Stimulated activated CD4-positive, alpha-beta T cell treated with anti-CD3 and anti-CD28 coated beads, Interleukin-15, amount 100 ng/mL, for 24 hours (primary cell): ENCODE data around the gene ITGA8.
"Not testable (repeated sequence)": the region's sequence is repeated elsewhere in the genome, so short reads cannot be mapped to it uniquely, and the experiment has no call there.

Experiments used
- DNase-seq: peaks from one replicate; pipeline ENCODE4 v3.0.0-alpha.2; 2020

The ITGA8 gene

DNA sequence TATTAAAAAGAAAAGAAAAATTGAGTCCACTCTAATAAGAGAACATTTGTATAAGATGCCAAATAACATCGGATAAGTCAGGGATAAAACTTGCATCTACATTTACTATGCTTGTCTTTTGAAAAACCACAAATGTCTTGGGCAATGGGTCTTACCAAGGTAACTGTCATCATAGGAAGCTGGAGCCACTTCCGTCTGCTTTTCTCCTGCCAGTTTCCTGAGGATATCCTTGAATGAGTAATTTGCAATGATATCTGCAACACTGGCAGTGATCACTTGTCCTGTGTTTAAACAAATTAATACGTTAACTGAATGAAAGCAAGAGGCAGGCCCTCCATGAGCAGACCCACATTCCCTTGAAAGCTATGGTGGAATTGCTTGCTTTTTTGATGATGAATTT is 47.3 kb downstream of the ITGA8 start:
- DNase-seq, result no peak

DNA sequence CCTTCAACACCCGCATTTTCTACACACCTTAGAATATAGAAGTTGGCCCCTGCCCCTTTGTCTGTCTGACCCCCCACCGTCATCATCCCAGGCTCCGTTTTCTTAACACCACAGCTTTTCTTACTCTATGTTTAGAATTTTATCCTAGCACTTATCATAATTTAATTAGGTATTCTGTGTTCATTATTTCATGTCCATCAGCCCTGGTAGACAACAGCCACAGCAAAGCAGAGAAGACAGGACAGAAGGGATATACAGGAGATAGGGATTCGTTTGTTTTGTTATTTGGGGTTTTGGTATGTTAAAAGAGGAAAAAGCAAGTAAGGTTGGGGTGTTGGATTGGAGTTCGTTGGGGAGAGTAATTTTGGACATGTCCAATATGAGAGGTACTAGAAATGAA is 48.8 kb downstream of the ITGA8 start:
- DNase-seq, result no peak

DNA sequence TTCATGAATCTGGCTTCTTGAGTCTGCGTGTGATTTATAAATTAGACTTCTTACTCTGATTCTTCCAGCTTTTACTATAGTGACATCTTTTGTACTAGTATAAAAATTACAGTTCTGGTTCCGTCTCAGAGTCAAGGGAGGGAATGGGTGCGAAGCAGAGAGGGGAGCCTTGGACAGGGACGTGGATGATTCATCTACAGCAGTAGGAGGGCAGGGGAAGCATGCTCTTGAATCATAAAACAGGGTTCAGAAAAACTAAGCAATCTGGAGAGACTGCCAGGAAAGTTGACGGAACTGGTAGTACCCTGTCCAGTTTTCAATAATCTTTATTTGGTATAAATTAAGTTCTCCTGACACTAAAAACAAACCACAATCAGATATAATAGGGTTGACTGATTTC is 58.1 kb downstream of the ITGA8 start:
- no peak for DNase-seq

DNA sequence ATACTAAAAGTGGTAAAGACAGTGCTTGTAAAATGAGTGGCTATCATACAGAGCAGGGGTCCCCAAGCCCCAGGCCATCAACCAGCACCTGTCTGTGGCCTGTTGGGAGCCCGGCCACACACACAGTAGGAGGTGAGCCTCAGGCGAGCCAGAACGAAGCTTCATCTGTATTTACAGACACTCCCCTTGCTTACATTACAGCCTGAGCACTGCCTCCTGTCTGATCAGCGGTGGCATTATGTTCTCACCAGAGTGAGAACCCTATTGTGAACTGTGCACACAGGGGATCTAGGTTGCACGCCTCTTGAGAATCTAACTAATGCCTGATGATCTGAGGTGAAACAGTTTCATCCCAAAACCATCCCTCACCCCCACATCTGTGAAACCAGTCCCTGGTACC is 58.7 kb downstream of the ITGA8 start:
- no peak for DNase-seq

DNA sequence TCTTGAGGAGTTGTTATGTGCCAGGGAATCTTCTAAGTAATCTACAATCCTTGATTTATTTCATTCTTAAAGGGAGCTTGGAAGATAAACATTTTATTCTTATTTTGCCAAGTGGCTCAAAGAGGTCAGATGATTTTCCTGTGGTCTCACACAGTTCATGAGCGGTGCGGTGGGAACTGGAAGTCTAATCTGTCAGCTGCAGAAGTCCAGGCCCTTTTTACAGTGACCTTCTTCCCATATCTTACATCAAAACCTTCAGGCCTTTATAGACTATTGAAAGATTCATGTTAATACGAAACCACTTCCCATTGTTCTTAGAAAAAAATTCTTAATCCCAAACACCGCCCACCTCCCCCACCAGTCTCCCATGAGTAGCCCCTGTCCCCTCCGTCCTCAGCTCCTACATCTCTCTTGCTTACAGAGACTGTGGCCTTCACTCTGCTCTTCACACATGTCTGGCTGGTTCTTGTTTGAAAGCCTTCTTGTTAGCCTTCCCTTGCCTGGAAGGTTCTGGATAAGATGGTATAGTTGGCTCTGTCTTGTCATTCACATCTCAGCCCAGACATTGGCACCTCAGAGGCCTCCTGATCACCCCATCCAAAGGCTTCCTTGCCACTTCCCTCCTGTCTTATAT is 61.5 kb downstream of the ITGA8 start:
- no peak for DNase-seq

DNA sequence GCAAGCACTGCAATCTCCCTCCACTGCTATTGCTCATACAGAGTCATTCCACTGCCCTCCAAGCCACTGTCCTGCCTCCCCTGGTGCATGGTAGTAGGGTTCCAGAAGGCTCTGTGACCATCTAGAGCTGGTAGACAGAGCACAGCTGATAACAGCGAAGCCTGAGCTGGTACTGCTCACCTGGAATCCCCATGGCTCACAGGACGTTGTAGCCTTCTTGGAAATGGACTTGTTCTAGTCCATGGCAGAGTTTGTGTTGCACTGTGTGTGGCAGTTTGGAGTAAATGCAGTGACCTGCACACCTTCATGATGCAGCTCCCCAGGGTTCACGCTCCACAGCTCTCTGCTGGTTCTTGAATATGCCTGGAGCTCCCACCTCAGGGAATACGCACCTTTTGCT is 67.0 kb downstream of the ITGA8 start:
- DNase-seq, result no peak

DNA sequence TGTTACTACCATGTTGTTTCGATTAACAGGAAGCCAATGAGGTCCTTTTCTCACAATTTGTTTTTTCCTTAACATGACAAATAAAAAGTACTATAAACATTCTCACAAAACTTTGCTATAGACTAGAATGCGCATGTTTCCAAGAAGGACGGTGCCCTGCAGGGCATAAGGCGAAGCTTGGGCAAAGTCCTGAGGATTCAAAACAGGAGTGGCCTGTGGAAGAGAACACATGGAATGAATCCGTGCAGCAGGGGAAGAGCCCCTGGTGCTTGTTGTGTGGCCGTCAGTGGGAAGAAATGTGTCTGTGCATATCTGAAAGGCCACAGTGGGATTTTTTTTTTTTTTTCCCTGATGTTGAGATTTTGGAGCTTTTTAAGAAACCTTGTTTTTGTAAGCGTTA is 67.6 kb downstream of the ITGA8 start:
- no peak for DNase-seq

DNA sequence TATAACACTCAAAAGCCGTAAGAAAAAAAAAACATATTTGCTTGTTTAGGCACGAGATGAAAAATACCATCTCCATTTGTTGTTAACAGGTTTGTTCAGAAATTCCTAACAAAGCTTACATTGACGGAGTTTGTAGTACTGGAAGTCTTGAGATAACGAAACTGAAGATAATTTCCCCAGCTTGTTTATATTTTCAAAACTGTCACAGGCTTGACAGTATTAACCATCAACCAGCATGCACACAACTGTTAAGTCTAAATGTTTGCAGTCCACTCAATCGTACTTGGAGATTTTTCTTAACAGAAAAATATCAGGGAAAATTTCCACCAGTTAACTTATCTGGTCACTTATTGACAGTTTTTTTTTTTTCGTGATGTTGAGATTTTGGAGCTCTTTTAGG is 68.5 kb downstream of the ITGA8 start:
- no peak for DNase-seq

DNA sequence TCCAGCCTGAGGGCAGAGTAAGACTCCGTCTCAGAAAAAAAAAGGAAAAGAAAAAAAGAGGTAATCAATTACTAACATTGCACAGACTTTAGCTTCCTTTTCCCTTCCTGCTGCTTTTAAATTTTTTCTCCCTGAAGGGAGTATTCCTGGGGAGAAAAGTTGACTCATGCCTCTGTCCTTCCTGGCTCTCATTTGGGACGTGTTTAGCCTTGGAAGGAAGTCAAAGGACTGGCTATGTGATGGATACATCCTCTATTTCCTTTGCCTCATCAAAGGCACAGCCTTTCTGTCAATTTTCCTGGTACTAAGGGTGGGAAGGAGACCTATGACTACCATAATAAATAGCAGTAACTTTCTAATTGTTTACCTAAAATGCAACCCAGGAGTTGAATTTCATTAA is 77.6 kb downstream of the ITGA8 start:
- no peak for DNase-seq

DNA sequence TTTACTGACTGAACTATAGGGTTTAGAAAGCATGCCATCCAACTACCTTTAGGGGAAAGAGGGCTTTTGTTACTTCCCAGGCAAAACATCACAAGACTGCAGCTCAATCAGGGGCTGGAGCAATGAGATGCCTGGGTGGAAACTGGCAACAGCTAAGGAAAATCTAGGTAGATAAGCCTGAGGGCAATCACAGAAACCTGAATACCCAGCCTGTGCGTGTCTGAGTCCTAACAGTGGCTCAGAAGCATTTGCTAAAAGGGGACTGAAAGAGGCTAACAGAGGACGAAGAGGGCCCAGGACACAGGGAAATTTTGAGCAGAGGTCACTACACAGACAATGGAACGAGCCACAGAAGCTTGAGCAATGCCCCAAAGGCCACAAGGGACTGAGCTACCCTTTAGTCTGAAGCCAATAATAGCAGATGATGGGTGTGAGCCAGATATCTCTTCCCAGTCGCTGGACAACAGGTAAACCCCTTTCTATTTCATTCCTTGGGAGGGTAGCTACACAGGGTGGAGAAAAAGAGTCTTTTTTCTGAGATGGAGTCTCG is 79.1 kb downstream of the ITGA8 start:
- no peak for DNase-seq

DNA sequence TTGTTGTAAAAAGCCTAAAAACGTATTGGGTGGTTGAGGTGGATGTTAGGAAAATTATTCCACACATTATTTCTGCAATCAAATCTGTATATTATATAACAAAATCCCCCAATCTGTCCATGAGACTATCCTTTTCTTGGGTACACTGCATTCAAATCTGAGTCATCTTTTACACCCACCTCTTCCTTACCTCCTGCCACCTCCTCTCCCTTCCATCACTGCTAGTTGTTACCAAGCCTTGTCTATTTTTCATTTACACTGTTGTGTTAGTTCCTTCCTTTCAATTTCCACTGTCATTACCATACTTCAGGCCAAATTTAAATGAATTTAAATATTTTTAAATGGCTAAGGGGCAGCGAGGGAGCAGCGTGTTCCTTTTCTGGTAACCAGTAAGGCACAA is 83.3 kb downstream of the ITGA8 start:
- no peak for DNase-seq

DNA sequence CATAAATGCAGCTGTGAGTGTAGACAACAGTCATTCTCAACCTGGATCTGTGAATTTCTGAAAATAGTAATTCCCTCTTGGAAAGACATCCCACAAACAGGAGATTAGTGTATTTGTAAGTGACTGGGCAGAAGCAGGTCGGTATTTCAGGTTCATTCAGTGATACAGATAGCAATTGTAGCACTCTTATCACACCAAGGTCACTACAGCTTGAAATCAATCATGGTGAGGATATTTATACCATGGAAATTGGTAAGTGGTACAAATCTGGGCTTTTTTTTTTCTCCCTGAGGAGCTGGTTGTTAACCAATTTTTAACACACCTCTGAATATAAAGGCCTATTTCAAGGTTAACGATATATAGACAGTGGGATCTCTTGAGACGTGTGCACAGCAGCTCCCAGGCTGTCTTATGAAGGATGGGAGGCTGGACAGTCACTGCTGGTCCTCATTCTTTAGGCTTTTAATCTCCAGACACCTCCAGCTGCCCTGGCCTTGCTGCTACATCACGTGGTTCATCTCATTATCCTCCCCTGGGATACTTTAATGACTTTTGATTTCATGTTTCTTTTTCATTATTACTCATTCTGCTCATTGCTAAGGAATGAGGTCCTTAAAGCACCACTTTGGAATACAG is 87.1 kb downstream of the ITGA8 start:
- no peak for DNase-seq

DNA sequence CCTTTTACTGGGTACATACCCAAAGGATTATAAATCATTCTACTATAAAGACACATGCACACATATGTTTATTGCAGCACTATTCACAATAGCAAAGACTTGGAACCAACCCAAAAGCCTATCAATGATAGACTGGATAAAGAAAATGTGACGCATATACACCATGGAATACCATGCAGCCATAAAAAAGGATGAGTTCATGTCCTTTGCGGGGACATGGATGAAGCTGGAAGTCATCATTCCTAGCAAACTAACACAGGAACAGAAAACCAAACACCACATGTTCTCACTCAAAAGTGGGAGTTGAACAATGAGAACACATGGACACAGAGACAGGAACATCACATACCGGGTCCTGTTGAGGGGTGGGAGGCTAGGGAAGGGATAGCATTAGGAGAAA is 88.5 kb downstream of the ITGA8 start:
- not testable (repeated sequence) for DNase-seq

DNA sequence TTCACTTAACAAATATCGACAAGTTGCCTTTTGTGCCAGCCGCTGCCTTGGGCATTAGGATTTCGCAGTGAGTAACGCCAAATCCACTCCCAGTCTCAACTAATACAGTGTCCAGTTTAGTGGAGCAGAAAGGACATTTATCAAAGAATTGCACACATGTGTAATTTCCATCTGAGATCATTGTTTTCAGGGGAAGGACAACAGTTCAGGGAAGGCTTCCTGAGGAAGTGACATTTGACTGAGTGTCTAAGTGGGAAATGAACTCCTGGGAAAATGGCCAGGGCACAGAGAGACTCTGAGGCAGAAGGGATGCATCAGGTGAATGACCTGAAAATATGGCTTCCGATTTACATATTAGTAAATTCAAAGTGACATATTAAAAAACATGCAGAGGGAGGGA is 89.4 kb downstream of the ITGA8 start:
- no peak for DNase-seq

DNA sequence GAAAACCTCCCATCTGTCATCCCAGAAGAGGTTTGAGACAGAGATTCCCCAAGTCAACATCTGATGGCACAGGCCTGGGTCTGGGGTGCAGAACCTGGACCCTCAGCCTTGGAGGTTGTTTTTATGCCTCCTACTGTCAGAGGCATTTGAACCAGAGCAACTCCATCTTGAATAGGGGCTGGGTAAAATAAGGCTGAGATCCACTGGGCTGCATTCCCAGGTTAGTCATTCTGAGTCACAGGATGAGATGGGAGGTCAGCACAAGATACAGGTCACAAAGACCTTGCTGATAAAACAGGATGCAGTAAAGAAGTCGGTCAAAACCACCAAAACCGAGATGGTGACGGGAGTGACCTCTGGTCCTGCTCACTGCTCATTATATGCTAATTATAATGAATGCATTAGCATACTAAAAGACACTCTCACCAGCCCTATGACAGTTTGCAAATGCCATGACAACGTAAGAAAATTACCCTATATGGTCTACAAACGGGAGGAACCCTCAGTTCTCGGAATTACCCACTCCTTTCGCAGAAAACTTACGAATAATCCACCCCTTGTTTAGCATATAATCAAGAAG is 92.0 kb downstream of the ITGA8 start:
- no peak for DNase-seq

DNA sequence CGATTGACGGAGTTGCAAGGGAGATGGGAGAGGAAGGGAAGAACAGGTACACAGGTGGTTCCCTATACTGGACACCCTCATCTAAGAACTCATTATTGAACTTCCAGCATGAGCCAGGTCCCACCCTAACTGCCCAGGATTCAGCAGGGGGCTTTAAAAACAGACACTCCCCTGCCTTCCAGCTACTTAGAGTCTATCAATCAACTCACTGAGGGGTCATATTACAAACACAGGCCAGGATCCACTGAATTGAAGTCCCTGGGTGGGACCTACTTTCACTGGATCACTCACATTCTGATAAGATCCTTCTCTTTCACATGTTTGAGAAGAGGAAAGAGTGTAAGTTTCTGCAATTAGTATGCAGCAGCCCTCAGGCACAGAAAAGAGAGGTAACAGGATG is 92.8 kb downstream of the ITGA8 start:
- no peak for DNase-seq

DNA sequence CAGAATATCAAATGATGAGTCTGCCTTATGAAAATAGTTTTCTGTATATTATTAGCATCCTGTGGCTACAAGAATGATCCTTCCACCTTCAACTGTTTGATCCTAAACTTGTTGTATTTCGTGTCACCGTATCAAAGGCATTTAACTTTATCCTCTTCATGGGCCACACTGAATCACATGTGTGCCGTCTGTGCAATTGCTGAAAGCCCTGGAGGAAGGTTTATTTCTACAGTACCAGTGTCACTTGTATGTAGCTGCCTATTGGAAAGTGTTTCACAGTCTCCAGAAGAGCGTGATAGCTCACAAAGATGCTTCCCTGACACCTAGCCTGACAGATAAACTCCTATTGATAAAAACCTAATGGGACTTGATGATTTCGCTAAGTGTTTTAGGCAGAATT is 94.5 kb downstream of the ITGA8 start:
- no peak for DNase-seq

DNA sequence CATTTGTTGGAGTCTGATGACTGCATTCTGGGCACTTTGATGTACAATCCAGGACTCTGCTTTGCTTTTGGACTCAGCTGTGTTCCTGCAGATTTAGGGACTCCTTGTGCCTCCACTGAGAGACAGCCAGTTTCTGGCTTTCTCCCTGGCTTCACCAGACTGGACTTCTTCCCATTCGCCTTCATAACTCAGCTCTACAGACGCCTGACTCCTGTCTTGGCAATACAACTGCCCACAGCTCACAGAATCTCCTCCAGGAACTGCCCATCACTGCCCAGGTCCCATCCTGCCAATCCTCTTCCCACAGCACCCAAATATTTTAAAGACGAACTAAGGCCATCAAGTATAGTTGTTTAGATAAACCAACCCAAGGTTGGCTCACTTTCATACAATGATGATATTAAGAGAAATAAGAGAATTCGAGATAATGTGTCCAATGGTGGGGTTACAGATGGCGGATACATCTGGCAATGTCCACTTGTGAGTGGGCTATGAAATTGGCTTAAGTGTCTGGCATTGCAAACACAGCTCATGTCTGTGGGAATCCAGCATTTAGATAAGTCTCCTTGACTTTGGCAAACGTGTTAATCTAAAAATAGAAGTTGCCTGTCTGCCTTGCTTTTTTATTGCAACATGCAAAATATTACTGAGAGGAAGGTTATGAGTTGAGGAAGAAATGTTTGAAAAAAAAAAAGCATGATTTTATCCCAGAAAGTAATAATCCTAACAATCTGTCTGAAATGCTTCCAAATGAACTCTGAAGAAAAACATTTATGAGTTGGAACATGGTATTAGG is 95.1 kb downstream of the ITGA8 start:
- no peak for DNase-seq

DNA sequence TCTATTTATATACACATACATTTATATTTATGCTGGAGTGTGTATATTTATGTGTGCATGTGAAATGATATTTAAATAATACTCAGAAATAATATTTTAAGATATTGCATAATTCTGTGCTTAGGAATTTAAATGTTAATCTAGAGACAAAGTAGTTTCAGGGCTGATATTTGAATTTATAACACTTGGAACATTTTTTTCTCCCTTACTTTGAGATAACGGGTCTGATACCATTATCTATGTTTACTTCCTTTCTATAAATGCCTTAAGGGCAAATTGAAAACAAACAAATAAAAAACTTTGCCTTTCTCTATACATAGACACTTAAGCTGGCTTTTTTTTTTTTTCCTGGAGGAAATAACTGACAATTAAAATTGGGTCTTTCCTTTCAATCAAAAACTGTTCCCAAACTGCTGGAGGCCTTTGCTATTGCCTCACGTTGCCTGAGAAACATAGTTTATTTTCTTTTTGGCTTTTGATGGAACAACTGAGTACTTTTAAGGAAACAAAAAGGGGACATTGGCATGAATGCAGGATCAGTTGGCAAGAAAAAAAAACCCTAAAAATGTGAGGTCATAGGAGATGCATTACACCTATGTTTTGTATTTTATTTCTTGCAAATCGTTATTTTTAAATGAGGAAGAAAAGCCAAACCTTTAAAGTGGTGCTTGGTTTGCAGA is 98.7 kb downstream of the ITGA8 start:
- no peak for DNase-seq

DNA sequence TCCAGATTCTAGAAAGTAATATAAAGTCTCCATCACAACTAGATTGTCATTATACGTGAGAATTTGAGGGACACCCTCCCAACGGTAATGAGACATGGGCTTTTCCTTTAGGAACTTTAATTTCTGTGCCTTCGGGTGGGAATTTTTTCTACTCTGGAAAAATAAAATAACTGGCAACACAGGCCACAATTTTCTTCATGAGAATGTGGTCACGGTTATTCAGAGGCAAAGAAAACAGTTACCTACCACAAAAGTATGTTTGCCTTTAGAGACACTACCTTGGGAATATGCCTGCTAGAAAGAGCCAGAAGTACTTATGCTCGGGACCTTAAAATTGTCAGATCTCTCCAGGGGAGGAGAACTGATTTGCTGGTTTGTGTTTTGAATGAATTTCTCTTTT is 99.4 kb downstream of the ITGA8 start:
- no peak for DNase-seq

DNA sequence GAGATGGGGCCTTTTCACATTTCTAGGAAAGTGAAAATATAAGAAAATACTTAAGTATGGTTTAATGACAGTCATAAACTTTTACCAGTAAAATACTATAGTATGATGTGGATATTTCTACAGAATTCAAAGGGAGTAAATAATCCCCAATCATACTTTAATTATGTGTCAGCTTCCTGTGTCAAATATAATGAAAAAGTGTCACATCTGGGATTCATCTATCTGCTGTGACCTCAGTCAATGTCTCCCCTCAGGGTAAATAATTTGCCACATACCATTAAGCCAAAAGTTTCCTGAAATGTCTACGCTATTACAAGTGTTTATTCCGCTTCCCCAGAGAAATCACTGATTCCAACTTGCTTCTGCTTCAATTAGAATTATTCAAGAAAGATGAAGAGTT is 110.5 kb downstream of the ITGA8 start:
- DNase-seq, result no peak

DNA sequence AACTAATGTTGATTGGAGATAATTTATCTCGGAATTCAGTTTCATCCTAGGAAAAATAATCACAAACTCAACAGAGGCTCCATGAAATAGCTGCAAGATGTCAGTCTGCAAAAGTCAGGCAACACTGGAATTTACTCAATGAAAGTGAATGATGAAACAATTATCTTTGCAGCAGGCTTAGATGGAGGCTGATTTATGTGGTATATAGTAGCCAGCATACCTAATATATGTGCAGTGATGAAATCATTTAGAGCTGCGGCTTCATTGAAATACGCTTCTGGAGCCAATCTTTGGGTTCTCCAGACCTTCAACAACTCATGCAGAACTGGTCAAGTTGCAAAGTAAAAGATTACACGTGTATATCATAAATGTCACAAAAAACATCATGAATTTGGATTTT is 113.3 kb downstream of the ITGA8 start:
- no peak for DNase-seq

DNA sequence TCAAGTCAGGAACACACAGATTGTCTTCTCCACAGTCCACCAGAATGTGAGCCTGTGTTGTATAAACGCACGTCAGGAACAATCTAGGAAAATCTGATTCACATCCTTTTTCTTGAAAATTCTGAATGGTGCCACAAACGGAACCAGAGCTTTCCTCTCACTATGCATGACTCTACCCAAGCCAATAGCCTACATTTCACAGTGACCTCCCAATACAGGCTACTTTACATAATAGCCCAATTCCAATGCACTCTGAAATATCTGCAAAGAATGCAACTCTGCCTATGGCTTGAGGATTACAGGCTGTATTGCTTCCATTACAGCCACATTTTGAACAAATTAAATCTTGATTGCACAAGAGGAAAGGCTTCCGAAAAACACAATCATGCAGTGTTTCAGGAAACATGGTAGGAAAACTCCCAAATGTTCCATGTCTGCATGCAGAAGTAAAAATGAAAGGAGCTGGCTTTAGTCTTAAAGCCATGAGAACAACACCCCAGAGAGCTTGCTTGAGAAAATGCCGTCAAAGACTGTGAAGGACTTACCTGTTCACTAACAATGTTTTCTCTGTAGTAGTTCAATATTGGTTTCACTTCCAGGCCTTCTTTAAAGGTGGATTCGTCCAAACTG is 113.9 kb downstream of the ITGA8 start:
- no peak for DNase-seq
